ENCODE data around the gene GFM2.
"Not testable (repeated sequence)": the region's sequence is repeated elsewhere in the genome, so short reads cannot be mapped to it uniquely, and the experiment has no call there.

Gene GFM2

DNA sequence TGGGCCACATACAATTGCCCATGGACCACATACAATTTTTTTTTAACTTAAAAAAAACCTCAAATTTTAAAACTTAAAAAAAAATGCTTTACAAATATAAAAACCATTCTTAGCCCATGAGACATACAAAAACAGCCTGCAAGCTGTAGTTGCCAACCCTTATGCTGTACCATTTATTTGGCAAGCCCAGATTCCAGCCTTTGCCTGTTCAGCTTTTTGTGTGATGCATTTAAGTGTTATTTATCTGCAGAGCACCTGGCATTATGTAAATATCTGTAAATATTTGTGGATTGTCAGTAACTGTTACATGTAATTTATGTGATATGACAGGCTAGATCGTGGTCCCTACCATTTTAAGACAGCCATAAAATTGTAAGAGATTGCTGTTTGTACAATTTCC lies 49.3 kb downstream of the GFM2 start:
- Histone ChIP-seq H3K9me3 (ENCODE audit: insufficient read depth, low read depth, low read length) (no peaks in the 10 kb centered on the region), H3K27me3 (ENCODE audit: insufficient read depth, low read length) (no peaks in the 10 kb centered on the region), H3K9ac (ENCODE audit: low read depth, low read length) (no peak overlapping the region), H3K36me3 (ENCODE audit: insufficient read depth, low read length) (peaks cover 60% of the 10 kb centered on the region), H3K4me1 (ENCODE audit: insufficient read depth, low read length) (no peaks in the 10 kb centered on the region), H3K27ac (ENCODE audit: low read depth, low read length) (no peak overlapping the region), H3K4me3 (ENCODE audit: low read length) (no peak overlapping the region)
- 94% methylated on average over 1 of the region's 1 CpG for WGBS

- 84% methylated on average over 4 of the region's 4 CpGs for WGBS
- H3K9me3 ChIP-seq (ENCODE audit: insufficient read depth, low read depth, low read length), result no peaks in the 10 kb centered on the region
- no peak overlapping the region for H3K9ac ChIP-seq (ENCODE audit: low read depth, low read length)
- H3K4me1 ChIP-seq (ENCODE audit: insufficient read depth, low read length), result no peaks in the 10 kb centered on the region
- peaks cover 60% of the 10 kb centered on the region for H3K36me3 ChIP-seq (ENCODE audit: insufficient read depth, low read length)
- no peaks in the 10 kb centered on the region for H3K27me3 ChIP-seq (ENCODE audit: insufficient read depth, low read length)
- no peak overlapping the region for H3K27ac ChIP-seq (ENCODE audit: low read depth, low read length)
- H3K4me3 ChIP-seq (ENCODE audit: low read length), result no peak overlapping the region
These were observed 73.7 kb downstream of the GFM2 start for GRCh38 chr5:74693191-74693590.

DNA sequence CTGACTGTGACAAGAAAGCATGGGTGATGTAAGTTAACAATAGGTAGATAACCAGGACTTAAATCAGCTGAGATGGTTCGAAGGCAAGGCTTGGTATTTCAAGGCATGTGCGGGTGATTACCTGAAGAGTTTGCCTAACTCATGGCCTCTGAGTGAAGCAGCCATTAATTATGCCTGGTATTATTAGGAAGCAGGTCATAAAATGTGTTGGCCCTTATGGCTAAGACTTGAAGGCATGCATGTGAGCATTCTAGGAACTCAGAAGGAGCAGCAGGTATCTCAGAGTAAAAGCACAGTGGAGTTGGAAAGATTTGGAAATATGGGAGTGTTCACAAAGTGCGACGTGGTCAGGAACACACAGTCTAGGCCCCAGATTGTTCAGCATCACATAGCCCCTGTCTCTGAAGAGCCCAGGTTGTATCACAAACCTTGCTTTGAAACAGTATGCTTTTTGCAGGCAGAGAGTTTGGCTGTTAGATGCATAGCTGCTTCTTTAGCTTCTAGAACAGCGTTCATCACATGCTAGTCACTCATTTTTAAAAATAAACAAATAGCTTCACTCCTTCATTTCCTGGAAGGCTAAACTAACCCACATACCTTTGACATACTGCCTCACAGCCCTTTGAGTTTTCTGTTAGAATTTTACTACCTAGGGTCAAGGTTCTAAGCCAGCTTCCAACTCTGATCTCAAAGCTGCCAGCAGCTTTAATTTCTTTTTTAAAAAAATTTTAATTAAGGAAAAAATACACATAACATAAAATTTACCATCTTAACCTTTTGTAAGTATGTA lies 79.8 kb downstream of the GFM2 start:
- no peak overlapping the region for H3K9ac ChIP-seq (ENCODE audit: low read depth, low read length)
- H3K27ac ChIP-seq (ENCODE audit: low read depth, low read length), result no peak overlapping the region
- peaks cover 30% of the 10 kb centered on the region for H3K36me3 ChIP-seq (ENCODE audit: insufficient read depth, low read length)
- no peaks in the 10 kb centered on the region for H3K27me3 ChIP-seq (ENCODE audit: insufficient read depth, low read length)
- H3K4me1 ChIP-seq (ENCODE audit: insufficient read depth, low read length), result 0 out of 2 replicates have a peak, but pooled peaks cover 3% of the 10 kb centered on the region
- no peaks in the 10 kb centered on the region for H3K9me3 ChIP-seq (ENCODE audit: insufficient read depth, low read depth, low read length)
- 94% methylated on average over 5 of the region's 5 CpGs for WGBS
- H3K4me3 ChIP-seq (ENCODE audit: low read length), result no peak overlapping the region; the same call in 1 of the 2 replicates

DNA sequence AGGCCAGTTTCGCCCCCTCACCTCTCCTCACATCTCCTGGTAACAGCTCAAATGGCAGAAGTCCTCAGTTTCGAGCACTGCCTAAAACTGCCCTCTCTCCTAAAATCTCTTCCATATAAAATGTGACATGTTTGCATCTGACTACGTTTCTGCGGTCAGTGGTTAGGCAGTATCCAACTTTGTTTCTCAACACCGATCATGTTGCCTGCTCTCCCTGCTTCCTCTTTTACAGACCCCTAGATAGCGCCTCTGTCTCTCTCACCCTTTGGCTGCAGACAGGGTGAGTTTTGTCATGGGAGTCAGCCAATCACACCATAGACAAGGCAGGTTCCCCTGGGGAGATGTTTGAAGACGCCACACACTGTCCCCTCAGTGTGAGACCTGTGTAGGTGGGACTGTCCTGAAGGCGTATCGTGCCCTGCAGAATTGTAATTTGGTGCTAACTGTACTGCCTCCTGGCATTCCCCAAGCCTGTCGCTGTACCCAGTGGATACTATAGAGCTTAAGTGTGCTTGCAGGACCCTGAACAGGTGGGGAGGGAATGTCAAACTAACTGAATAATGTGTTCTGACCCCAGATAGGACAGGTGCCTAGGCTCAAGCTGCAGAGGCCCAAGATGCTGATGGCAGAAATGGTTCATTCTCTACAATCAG lies 80.8 kb downstream of the GFM2 start:
- H3K9ac ChIP-seq (ENCODE audit: low read depth, low read length), result peak overlapping the region; percentile 86; the same call in 1 of the 2 replicates
- H3K27ac ChIP-seq (ENCODE audit: low read depth, low read length), result no peak overlapping the region
- 0 out of 2 replicates have a peak, but pooled peaks cover 3% of the 10 kb centered on the region for H3K4me1 ChIP-seq (ENCODE audit: insufficient read depth, low read length)

GRCh38 chr5:74684900-74685851 lies 81.7 kb downstream of the GFM2 start, which contains the start of gene HEXB:
HEXB (plus strand) TSS chr5:74685233; CDS start chr5:74685261, 28 bp downstream.
- H3K9ac ChIP-seq (ENCODE audit: low read depth, low read length), result peak within 1 kb of the TSS; percentile 86
- H3K9me3 ChIP-seq (ENCODE audit: insufficient read depth, low read depth, low read length), result no peaks in the 10 kb centered on the region
- peak within 1 kb of the TSS; percentile 77 for H3K4me3 ChIP-seq (ENCODE audit: low read length)
- WGBS, result 6% methylated on average over 78 of the region's 78 CpGs
- H3K4me1 ChIP-seq (ENCODE audit: insufficient read depth, low read length), result 0 out of 2 replicates have a peak, but pooled peaks cover 3% of the 10 kb centered on the region
- no peaks in the 10 kb centered on the region for H3K27me3 ChIP-seq (ENCODE audit: insufficient read depth, low read length)
- peak within 1 kb of the TSS; percentile 63; the same call in 1 of the 2 replicates for H3K27ac ChIP-seq (ENCODE audit: low read depth, low read length)
- H3K36me3 ChIP-seq (ENCODE audit: insufficient read depth, low read length), result peaks cover 13% of the 10 kb centered on the region

More for the DNA sequence above, 80.8 kb downstream of the GFM2 start:
- Histone ChIP-seq H3K4me3 (ENCODE audit: low read length) (peak overlapping the region; percentile 77), H3K9me3 (ENCODE audit: insufficient read depth, low read depth, low read length) (no peaks in the 10 kb centered on the region), H3K27me3 (ENCODE audit: insufficient read depth, low read length) (no peaks in the 10 kb centered on the region), H3K36me3 (ENCODE audit: insufficient read depth, low read length) (peaks cover 21% of the 10 kb centered on the region)
- 61% methylated on average over 10 of the region's 10 CpGs for WGBS

- no peak overlapping the region for H3K27ac ChIP-seq (ENCODE audit: low read depth, low read length)
- H3K4me3 ChIP-seq (ENCODE audit: low read length), result no peak overlapping the region
- H3K27me3 ChIP-seq (ENCODE audit: insufficient read depth, low read length), result no peaks in the 10 kb centered on the region
- no peaks in the 10 kb centered on the region for H3K36me3 ChIP-seq (ENCODE audit: insufficient read depth, low read length)
- H3K9ac ChIP-seq (ENCODE audit: low read depth, low read length), result no peak overlapping the region
- peaks cover 3% of the 10 kb centered on the region; the same call in 1 of the 2 replicates for H3K4me1 ChIP-seq (ENCODE audit: insufficient read depth, low read length)
- no peaks in the 10 kb centered on the region for H3K9me3 ChIP-seq (ENCODE audit: insufficient read depth, low read depth, low read length)
- 75% methylated on average over 3 of the region's 4 CpGs for WGBS
These were observed 87.0 kb downstream of the GFM2 start for GRCh38 chr5:74679966-74680365.

- WGBS, result 96% methylated on average over 3 of the region's 3 CpGs
- H3K4me1 ChIP-seq (ENCODE audit: insufficient read depth, low read length); H3K9ac ChIP-seq (ENCODE audit: low read depth, low read length); H3K27ac ChIP-seq (ENCODE audit: low read depth, low read length); H3K27me3 ChIP-seq (ENCODE audit: insufficient read depth, low read length); H3K36me3 ChIP-seq (ENCODE audit: insufficient read depth, low read length); H3K9me3 ChIP-seq (ENCODE audit: insufficient read depth, low read depth, low read length); H3K4me3 ChIP-seq (ENCODE audit: low read length): not testable (repeated sequence)
These were observed 87.6 kb downstream of the GFM2 start for GRCh38 chr5:74679300-74679699.

DNA sequence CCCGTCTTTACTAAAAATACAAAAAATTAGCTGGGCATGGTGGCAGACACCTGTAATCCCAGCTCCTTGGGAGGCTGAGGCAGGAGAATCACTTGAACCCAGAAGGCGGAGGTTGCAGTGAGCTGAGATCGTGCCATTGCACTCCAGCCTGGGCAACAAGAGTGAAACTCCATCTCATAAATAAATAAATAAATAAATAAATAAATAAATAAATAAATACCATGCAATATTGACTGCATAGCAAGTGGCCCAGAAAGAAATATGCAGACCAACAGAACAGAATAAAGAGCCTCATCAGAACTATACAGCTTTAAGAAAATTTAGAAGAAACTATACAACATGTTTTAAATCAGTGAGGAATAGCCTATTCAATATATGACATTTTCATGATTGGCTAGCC lies 88.8 kb downstream of the GFM2 start:
- not testable (repeated sequence) for H3K27me3 ChIP-seq (ENCODE audit: insufficient read depth, low read length); H3K9me3 ChIP-seq (ENCODE audit: insufficient read depth, low read depth, low read length); H3K36me3 ChIP-seq (ENCODE audit: insufficient read depth, low read length); H3K4me3 ChIP-seq (ENCODE audit: low read length); H3K27ac ChIP-seq (ENCODE audit: low read depth, low read length); H3K9ac ChIP-seq (ENCODE audit: low read depth, low read length); H3K4me1 ChIP-seq (ENCODE audit: insufficient read depth, low read length)
- WGBS, result 93% methylated on average over 2 of the region's 3 CpGs

- not testable (repeated sequence) for H3K9ac ChIP-seq (ENCODE audit: low read depth, low read length); H3K27me3 ChIP-seq (ENCODE audit: insufficient read depth, low read length); H3K4me3 ChIP-seq (ENCODE audit: low read length); H3K9me3 ChIP-seq (ENCODE audit: insufficient read depth, low read depth, low read length); H3K4me1 ChIP-seq (ENCODE audit: insufficient read depth, low read length); H3K27ac ChIP-seq (ENCODE audit: low read depth, low read length); H3K36me3 ChIP-seq (ENCODE audit: insufficient read depth, low read length)
- 95% methylated on average over 4 of the region's 6 CpGs for WGBS
These were observed 90.5 kb downstream of the GFM2 start for GRCh38 chr5:74676466-74676865.

DNA sequence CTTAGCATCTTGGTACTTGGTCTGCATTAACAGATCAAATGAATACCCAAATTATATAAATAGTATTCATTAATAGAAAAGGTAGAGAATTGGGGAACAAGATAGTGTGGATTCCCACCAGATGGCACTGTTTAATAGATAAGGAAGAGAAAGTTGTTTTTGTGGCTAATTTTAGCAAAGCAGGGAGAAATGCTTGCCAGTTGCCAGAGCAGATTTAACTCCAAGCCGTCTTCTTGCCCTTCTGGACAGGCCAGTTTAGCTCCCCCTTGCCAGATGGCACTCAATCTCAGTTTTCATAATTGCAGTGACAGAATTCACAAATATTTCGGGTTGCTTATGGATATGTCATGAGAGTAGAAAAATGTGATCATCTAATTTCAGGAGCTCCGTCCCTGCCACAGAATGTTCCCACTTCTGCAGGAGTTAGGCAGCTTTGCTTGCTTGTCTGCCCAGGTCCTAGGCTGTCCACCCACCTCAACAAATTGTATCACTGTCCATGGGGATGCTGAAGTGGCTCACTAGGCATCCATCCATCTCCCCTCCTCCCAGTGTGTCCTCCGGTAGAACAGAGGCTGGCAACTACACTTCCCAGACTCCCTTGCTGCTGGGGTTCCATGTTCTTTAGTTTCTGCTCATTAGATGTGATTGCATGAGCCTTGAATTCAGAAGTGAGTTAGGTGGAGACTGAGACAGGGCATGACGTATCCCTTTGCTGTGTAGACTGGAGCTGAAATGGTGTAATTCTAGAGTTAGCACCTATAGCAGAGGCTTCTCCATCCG lies 93.7 kb downstream of the GFM2 start:
- Histone ChIP-seq H3K36me3 (ENCODE audit: insufficient read depth, low read length) (no peaks in the 10 kb centered on the region), H3K4me3 (ENCODE audit: low read length) (no peak overlapping the region), H3K27ac (ENCODE audit: low read depth, low read length) (no peak overlapping the region), H3K27me3 (ENCODE audit: insufficient read depth, low read length) (no peaks in the 10 kb centered on the region), H3K9me3 (ENCODE audit: insufficient read depth, low read depth, low read length) (0 out of 2 replicates have a peak, but pooled peaks cover 8% of the 10 kb centered on the region), H3K4me1 (ENCODE audit: insufficient read depth, low read length) (no peaks in the 10 kb centered on the region), H3K9ac (ENCODE audit: low read depth, low read length) (no peak overlapping the region)
- WGBS, result 81% methylated on average over 6 of the region's 6 CpGs
